Astrocyte (in vitro differentiated cells and primary cell): Measurements from ENCODE around the gene ARHGEF37. TPM values are rescaled to one million over a fixed set of nuclear protein-coding genes. Genes with fewer than 3 reads are reported as not detected.
"Not testable (repeated sequence)": the region's sequence is repeated elsewhere in the genome, so short reads cannot be mapped to it uniquely, and the experiment has no call there.

Experiments
- DNase-seq: peaks from one replicate; pipeline ENCODE4 v3.0.0-alpha.2; 2010; ENCODE audit warnings: low read depth
- FAIRE-seq: peaks from 2 replicates; lab custom pipeline; 2011; peaks lifted over from hg19 to GRCh38; lab: Jason Lieb, UNC
- H2AFZ ChIP-seq: 2 replicates; pipeline ENCODE4 v1.6.0; 2012; ENCODE audit warnings: low read depth, low read length, inconsistent platforms
- H3K27ac ChIP-seq: 2 replicates; pipeline ENCODE4 v1.5.1; 2011; ENCODE audit warnings: low read depth, low read length, inconsistent platforms
- H3K27me3 ChIP-seq: 2 replicates; pipeline ENCODE4 v1.6.0; 2011; ENCODE audit warnings: low read length, inconsistent platforms; ENCODE audit not compliant: insufficient read depth
- H3K36me3 ChIP-seq: 2 replicates; pipeline ENCODE4 v1.5.1; 2011; ENCODE audit warnings: low read length, inconsistent platforms; ENCODE audit not compliant: insufficient read depth
- H3K4me1 ChIP-seq: 2 replicates; pipeline ENCODE4 v1.5.1; 2011; ENCODE audit warnings: low read length, inconsistent platforms; ENCODE audit not compliant: insufficient read depth
- H3K4me2 ChIP-seq: 2 replicates; pipeline ENCODE4 v1.6.0; 2012; ENCODE audit warnings: low read length, inconsistent platforms
- H3K4me3 ChIP-seq: 2 replicates; pipeline ENCODE4 v1.5.1; 2011; ENCODE audit warnings: low read depth, mild to moderate bottlenecking, low read length, inconsistent platforms; ENCODE audit not compliant: insufficient read depth
- H3K79me2 ChIP-seq: 2 replicates; pipeline ENCODE4 v1.6.0; 2012; ENCODE audit warnings: mild to moderate bottlenecking, low read length, inconsistent platforms; ENCODE audit not compliant: insufficient read depth
- H3K9ac ChIP-seq: 2 replicates; pipeline ENCODE4 v1.6.0; 2012; ENCODE audit warnings: mild to moderate bottlenecking, low read length, inconsistent platforms
- H3K9me3 ChIP-seq: 2 replicates; pipeline ENCODE4 v1.5.1; 2012; ENCODE audit warnings: low read depth, mild to moderate bottlenecking, low read length, inconsistent platforms; ENCODE audit not compliant: insufficient read depth
- H4K20me1 ChIP-seq: 2 replicates; pipeline ENCODE4 v1.6.0; 2012; ENCODE audit warnings: low read length, inconsistent platforms; ENCODE audit not compliant: insufficient read depth
- H3K27ac Mint-ChIP-seq: one replicate; pipeline ENCODE4 v1.8.0; 2021; ENCODE audit warnings: mild to moderate bottlenecking, mixed read lengths; ENCODE audit not compliant: unreplicated experiment
- H3K27me3 Mint-ChIP-seq: one replicate; pipeline ENCODE4 v1.8.0; 2021; ENCODE audit warnings: low read depth, mixed read lengths; ENCODE audit not compliant: unreplicated experiment
- H3K36me3 Mint-ChIP-seq: one replicate; pipeline ENCODE4 v1.8.0; 2021; ENCODE audit warnings: low read depth, mixed read lengths; ENCODE audit not compliant: unreplicated experiment
- H3K4me1 Mint-ChIP-seq: one replicate; pipeline ENCODE4 v1.8.0; 2021; ENCODE audit warnings: low read depth, mixed read lengths; ENCODE audit not compliant: unreplicated experiment
- H3K4me3 Mint-ChIP-seq: one replicate; pipeline ENCODE4 v1.8.0; 2021; ENCODE audit warnings: mild to moderate bottlenecking, moderate library complexity, mixed read lengths; ENCODE audit not compliant: unreplicated experiment
- H3K9me3 Mint-ChIP-seq: one replicate; pipeline ENCODE4 v1.8.0; 2021; ENCODE audit warnings: mild to moderate bottlenecking, mixed read lengths; ENCODE audit not compliant: unreplicated experiment
- CTCF ChIP-seq: IDR thresholded peaks from 2 replicates; pipeline ENCODE4 v1.5.1; 2011; ENCODE audit warnings: low read depth, mild to moderate bottlenecking, inconsistent platforms, low read length, moderate library complexity; ENCODE audit not compliant: insufficient read depth
- EZH2 ChIP-seq: IDR thresholded peaks from 2 replicates; pipeline ENCODE4 v1.6.1; 2012; ENCODE audit warnings: mild to moderate bottlenecking, low read length, inconsistent platforms; ENCODE audit not compliant: insufficient read depth
- total RNA-seq: library from RNA; stranded (reverse); gene quantifications from 2 replicates; pipeline ENCODE4 v1.2.1, GENCODE V29; 2021

The ARHGEF37 gene
- total RNA-seq, 1 donor from 2014 or later, result 2.3 TPM

GRCh38 chr5:149597618-149598017, 16.3 kb downstream of the ARHGEF37 start:
- no peak for FAIRE-seq
- H3K4me3 Mint-ChIP-seq, result no peak overlapping the region

GRCh38 chr5:149598234-149598633, 16.9 kb downstream of the ARHGEF37 start:
- H3K27ac Mint-ChIP-seq, result peak overlapping the region; percentile 5
- H3K27me3 Mint-ChIP-seq, FAIRE-seq, H3K36me3 Mint-ChIP-seq, H3K9ac ChIP-seq, H4K20me1 ChIP-seq, H3K79me2 ChIP-seq, H2AFZ ChIP-seq, H3K27ac ChIP-seq, H3K27me3 ChIP-seq, H3K4me1 Mint-ChIP-seq, H3K4me1 ChIP-seq, H3K4me3 Mint-ChIP-seq, H3K4me2 ChIP-seq, H3K4me3 ChIP-seq, H3K9me3 Mint-ChIP-seq, H3K9me3 ChIP-seq, H3K36me3 ChIP-seq, DNase-seq: not testable (repeated sequence)

More at GRCh38 chr5:149597618-149598017, 16.3 kb downstream of the ARHGEF37 start:
- Histone ChIP-seq H3K36me3 (no peaks in the 10 kb centered on the region), H3K9ac (no peak overlapping the region), H3K79me2 (no peaks in the 10 kb centered on the region), H3K4me3 (no peak overlapping the region), H4K20me1 (no peaks in the 10 kb centered on the region), H3K4me2 (no peak overlapping the region), H3K27ac (no peak overlapping the region), H3K9me3 (no peaks in the 10 kb centered on the region), H3K4me1 (no peaks in the 10 kb centered on the region), H3K27me3 (no peaks in the 10 kb centered on the region), H2AFZ (no peak overlapping the region)
- Mint-ChIP-seq H3K36me3 (no peaks in the 10 kb centered on the region), H3K4me1 (peaks cover 5% of the 10 kb centered on the region), H3K27me3 (no peaks in the 10 kb centered on the region), H3K27ac (no peak overlapping the region), H3K9me3 (peaks cover 2% of the 10 kb centered on the region)
- no peak for DNase-seq
- no peak for TF ChIP-seq EZH2
- TF ChIP-seq CTCF, result no peak

- Histone ChIP-seq H3K27me3 (no peaks in the 10 kb centered on the region), H3K9ac (no peak overlapping the region), H4K20me1 (no peaks in the 10 kb centered on the region), H3K27ac (no peak overlapping the region), H3K4me1 (no peaks in the 10 kb centered on the region), H3K9me3 (no peaks in the 10 kb centered on the region), H3K79me2 (no peaks in the 10 kb centered on the region), H3K4me3 (no peak overlapping the region), H3K36me3 (no peaks in the 10 kb centered on the region), H3K4me2 (no peak overlapping the region), H2AFZ (no peak overlapping the region)
- Mint-ChIP-seq H3K4me1 (peaks cover 5% of the 10 kb centered on the region), H3K27ac (no peak overlapping the region), H3K27me3 (no peaks in the 10 kb centered on the region), H3K4me3 (no peak overlapping the region), H3K36me3 (no peaks in the 10 kb centered on the region), H3K9me3 (peaks cover 2% of the 10 kb centered on the region)
- DNase-seq (no peak), FAIRE-seq (no peak)
- no peak for TF ChIP-seq CTCF
- no peak for TF ChIP-seq EZH2
These were observed 17.7 kb downstream of the ARHGEF37 start for GRCh38 chr5:149598966-149599365.
